GM12873 (cell line): ENCODE measurements around the gene FSTL5.

Experiments
- TF ChIP-seq, protein P1 (sequence below): IDR thresholded peaks from 2 replicates; pipeline ENCODE4 v1.5.1; 2012; ENCODE audit warnings: low read depth, mild to moderate bottlenecking, moderate library complexity, low read length, control low read depth; ENCODE audit not compliant: insufficient read depth; ENCODE audit errors: missing control alignments

FSTL5 gene

DNA sequence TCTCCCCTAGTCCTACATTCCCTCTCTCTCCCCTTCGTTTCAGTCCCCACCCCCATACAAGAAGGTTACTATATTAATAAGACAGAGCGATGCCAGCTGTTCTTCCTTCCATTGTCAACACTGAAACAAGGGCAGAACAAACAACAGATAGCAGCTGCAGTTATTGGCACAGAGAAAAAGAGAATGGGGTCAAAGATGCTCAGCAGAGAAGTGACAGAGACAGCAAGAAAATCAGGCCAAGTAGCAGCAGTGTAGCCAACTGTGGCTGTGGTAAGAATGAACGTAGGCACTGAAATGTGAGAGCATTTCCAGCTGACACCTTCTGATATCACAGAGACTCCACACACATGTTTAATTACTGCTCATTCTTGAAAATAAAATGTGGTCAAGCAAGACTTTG lies 641.8 kb downstream of the FSTL5 start:
- TF ChIP-seq, protein P1, sequence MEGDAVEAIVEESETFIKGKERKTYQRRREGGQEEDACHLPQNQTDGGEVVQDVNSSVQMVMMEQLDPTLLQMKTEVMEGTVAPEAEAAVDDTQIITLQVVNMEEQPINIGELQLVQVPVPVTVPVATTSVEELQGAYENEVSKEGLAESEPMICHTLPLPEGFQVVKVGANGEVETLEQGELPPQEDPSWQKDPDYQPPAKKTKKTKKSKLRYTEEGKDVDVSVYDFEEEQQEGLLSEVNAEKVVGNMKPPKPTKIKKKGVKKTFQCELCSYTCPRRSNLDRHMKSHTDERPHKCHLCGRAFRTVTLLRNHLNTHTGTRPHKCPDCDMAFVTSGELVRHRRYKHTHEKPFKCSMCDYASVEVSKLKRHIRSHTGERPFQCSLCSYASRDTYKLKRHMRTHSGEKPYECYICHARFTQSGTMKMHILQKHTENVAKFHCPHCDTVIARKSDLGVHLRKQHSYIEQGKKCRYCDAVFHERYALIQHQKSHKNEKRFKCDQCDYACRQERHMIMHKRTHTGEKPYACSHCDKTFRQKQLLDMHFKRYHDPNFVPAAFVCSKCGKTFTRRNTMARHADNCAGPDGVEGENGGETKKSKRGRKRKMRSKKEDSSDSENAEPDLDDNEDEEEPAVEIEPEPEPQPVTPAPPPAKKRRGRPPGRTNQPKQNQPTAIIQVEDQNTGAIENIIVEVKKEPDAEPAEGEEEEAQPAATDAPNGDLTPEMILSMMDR: no peak

DNA sequence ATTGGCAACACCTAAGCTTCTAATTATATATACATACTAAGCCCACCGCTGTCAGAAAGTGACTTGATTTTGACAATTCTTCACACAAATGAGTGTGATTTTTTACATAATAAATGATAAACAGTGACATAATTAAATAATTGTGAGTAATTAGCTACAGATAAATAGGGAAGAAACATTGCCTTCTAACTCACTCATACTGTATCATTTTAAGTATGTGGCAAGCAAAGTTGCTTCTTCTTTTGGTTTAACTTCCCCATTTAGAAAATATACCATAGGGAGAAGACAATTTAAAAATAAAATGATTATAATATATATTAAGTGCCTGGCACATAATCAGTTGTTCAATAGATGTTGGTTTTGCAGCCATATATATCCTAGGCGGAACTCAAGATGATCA lies 644.2 kb downstream of the FSTL5 start:
- TF ChIP-seq, protein P1: no peak

DNA sequence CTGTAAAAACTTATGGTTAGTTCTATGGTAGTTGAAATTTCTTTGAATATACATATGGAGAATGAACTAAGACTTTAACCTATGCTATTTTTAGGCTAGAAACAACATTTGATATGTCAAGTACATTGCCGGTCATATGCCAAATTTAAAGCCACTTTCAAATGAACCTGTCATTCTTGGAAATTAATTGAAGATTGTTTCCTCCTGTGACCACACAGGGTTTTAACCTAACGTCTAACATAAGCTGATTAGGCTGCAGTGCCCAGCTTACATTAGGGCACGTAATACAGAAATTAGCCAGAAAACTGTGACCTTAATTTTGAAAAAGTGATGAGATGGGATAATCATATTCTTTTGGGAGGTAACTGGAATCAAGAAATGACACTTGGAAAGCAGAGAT lies 645.9 kb downstream of the FSTL5 start:
- TF ChIP-seq, protein P1: no peak

DNA sequence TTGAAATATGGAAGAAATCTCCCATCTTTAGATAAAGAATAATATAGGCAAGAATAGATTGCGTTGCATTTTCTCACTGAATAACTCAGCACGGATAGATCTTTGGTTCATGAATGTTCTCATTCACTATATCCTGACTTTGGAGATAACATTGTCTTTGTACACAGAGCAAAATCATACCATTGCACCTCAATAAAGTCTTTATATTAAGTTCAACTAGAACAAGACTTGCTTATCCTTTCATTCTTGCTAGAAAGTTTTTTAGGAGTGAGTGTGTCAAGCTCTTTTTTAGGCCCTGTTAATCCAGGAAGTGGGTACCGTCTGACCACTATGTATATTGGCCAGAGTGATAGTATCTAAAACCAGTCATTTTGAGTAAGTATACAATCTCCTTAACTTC lies 658.7 kb downstream of the FSTL5 start:
- TF ChIP-seq, protein P1: no peak

DNA sequence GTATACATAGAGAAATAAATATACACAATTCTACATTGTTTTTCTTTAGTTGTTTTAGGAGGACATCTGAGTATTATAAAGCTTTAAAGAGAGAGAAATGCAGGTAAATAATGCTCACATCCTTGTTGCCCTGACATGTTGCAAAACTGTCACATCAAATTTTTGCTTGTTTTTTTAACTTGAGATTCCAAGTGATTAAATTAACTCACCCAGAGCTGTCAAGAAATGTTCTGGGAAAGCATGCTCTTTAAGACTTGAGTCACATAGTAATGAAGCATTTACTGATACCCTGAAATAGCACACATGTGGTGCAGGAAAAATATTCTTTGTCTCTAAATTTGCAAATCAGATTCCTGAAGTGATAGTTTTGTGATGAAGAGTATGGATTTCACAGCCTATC lies 665.6 kb downstream of the FSTL5 start:
- TF ChIP-seq, protein P1: no peak

DNA sequence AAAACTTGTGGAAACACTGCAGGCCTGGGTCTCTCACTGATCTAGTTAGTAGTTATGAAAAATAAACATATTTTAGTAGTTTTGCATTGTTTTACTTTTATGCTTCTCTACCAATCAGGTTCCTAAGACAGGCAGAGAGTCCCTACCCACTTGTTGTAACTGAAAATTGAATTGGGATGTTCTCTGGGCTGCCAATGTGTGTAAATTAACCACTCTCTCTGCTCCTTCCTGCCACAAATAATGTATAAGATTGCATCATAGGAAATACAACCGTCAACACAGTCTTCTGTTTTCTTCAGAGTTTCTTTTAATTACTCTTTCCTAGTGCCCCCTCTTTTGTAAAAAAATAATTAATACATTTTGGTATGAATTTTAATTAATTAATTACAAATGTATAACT lies 677.3 kb downstream of the FSTL5 start:
- TF ChIP-seq, protein P1: no peak

DNA sequence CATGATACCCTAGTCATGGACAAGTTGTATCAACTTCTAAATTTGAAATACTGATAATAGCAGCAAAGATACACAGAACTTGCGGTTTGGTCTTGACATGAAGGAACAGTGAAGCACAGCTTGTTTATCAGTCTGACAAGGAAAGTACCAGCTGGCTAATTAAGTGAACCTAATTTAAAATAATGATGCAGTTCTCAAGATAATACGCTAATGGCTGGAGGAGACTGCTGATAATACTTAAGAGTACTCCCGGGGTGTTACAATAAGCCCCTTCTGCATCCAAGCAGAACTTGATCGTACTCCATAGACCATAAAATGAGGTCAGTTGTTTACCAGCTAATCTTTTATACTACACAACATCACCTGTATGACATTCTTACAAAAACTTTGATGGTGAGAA lies 697.5 kb downstream of the FSTL5 start:
- TF ChIP-seq, protein P1: no peak
